Panc1 (cell line): Measurements from ENCODE around the gene CYSRT1.

Source experiments
- CTCF ChIP-seq: fragments of 450-650 bp; IDR thresholded peaks from 2 replicates; pipeline ENCODE4 v1.5.1; 2017; ENCODE audit warnings: mild to moderate bottlenecking
- TCF7L2 ChIP-seq: IDR thresholded peaks from 2 replicates; pipeline ENCODE4 v1.6.1; 2011; ENCODE audit warnings: mild to moderate bottlenecking, low read depth, low read length, inconsistent platforms

GRCh38 chr9:137205126-137206069 lies 19.6 kb upstream of the CYSRT1 start, which contains the start of the genes NDOR1 and TMEM203:
- TF ChIP-seq TCF7L2 (no peak), CTCF (no peak)
